Smooth muscle cell (in vitro differentiated cells): ENCODE data around the gene GTPBP3. TPM values are rescaled to one million over a fixed set of nuclear protein-coding genes. Genes with fewer than 3 reads are reported as not detected.

Experiments
- DNase-seq: peaks from one replicate; lab custom pipeline; 2025; ENCODE audit not compliant: unreplicated experiment; lab: John Stamatoyannopoulos, UW
- H2AFZ ChIP-seq: fragments of 200-600 bp; sonication (generic); 2 replicates; pipeline ENCODE4 v1.6.0; 2016; ENCODE audit warnings: antibody characterized with exemption, low read depth, mild to moderate bottlenecking
- H3F3A ChIP-seq: fragments of 200-600 bp; sonication (generic); 2 replicates; pipeline ENCODE4 v1.6.0; 2017; ENCODE audit warnings: antibody characterized with exemption, low read depth
- H3K27ac ChIP-seq: fragments of 200-600 bp; sonication (generic); 2 replicates; pipeline ENCODE4 v1.5.1; 2016; ENCODE audit warnings: low read depth, mild to moderate bottlenecking
- H3K27me3 ChIP-seq: fragments of 200-600 bp; sonication (generic); 2 replicates; pipeline ENCODE4 v1.6.1; 2016; ENCODE audit warnings: low read depth, mild to moderate bottlenecking
- H3K36me3 ChIP-seq: fragments of 200-600 bp; sonication (generic); 2 replicates; pipeline ENCODE4 v1.5.1; 2016; ENCODE audit warnings: low read depth
- H3K4me1 ChIP-seq: fragments of 200-600 bp; sonication (generic); 2 replicates; pipeline ENCODE4 v1.5.1; 2016; ENCODE audit warnings: low read depth
- H3K4me2 ChIP-seq: fragments of 200-600 bp; sonication (generic); 2 replicates; pipeline ENCODE4 v1.6.0; 2016; ENCODE audit warnings: mild to moderate bottlenecking
- H3K4me3 ChIP-seq: fragments of 200-600 bp; sonication (generic); 2 replicates; pipeline ENCODE4 v1.5.1; 2016; ENCODE audit warnings: mild to moderate bottlenecking
- H3K79me2 ChIP-seq: fragments of 200-600 bp; sonication (generic); 2 replicates; pipeline ENCODE4 v1.6.0; 2016; ENCODE audit warnings: low read depth, mild to moderate bottlenecking
- H3K9ac ChIP-seq: fragments of 200-600 bp; sonication (generic); 2 replicates; pipeline ENCODE4 v1.6.0; 2016; ENCODE audit warnings: low read depth
- H3K9me3 ChIP-seq: fragments of 200-600 bp; sonication (generic); replicated peaks from 2 replicates; pipeline ENCODE4 v1.5.1; 2016; ENCODE audit warnings: low read depth
- H4K20me1 ChIP-seq: fragments of 200-600 bp; sonication (generic); 2 replicates; pipeline ENCODE4 v1.6.0; 2016; ENCODE audit warnings: low read depth
- CTCF ChIP-seq: fragments of 200-600 bp; sonication (generic); IDR thresholded peaks from 2 replicates; pipeline ENCODE4 v1.5.1; 2017; ENCODE audit warnings: borderline replicate concordance, mild to moderate bottlenecking, antibody characterized with exemption; ENCODE audit not compliant: insufficient read depth, poor library complexity, severe bottlenecking
- WGBS: methylation state at CpG from one replicate; pipeline ENCODE4 v1.1.7; 2016; ENCODE audit warnings: low lambda C conversion rate; 5-methylcytosine and 5-hydroxymethylcytosine counted together
- polyA plus RNA-seq: library from polyadenylated mRNA; unstranded; fragments of >200 nt; fragmentation: Nextera tagmentation; extraction: Ambion mirVana; gene quantifications from 2 replicates; pipeline ENCODE4 v1.2.1, GENCODE V29; 2016
- total RNA-seq: library from RNA; depleted of rRNA; stranded (reverse); fragments of >200 nt; gene quantifications from 2 replicates; pipeline ENCODE4 v1.2.3, GENCODE V29; 2014

GTPBP3 gene
- total and polyA plus RNA-seq, 2 experiments from 2014 or later: 16.5 to 19.6 TPM

- Histone ChIP-seq H3F3A (no peaks in the 10 kb centered on the region), H3K9ac (no peak overlapping the region), H3K27ac (no peak overlapping the region), H3K9me3 (no peaks in the 10 kb centered on the region), H3K36me3 (no peaks in the 10 kb centered on the region), H3K79me2 (no peaks in the 10 kb centered on the region), H3K27me3 (no peaks in the 10 kb centered on the region), H3K4me2 (no peak overlapping the region), H3K4me3 (no peak overlapping the region), H4K20me1 (no peaks in the 10 kb centered on the region), H2AFZ (no peak overlapping the region), H3K4me1 (peaks cover 6% of the 10 kb centered on the region)
- 98% methylated on average over 15 of the region's 15 CpGs for WGBS
- TF ChIP-seq CTCF: no peak
- DNase-seq: no peak
These were observed 4.0 kb downstream of the GTPBP3 start for GRCh38 chr19:17341386-17341785.

- no peaks in the 10 kb centered on the region for H3K36me3 ChIP-seq
- H3K9me3 ChIP-seq: no peaks in the 10 kb centered on the region
- H3K27ac ChIP-seq: no peak overlapping the region
- WGBS: 96% methylated on average over 7 of the region's 7 CpGs
- no peak overlapping the region for H2AFZ ChIP-seq
- no peak for TF ChIP-seq CTCF
- no peak overlapping the region for H3K4me3 ChIP-seq
- H3K4me1 ChIP-seq: peaks cover 6% of the 10 kb centered on the region
- H3K27me3 ChIP-seq: no peaks in the 10 kb centered on the region
- H4K20me1 ChIP-seq: no peaks in the 10 kb centered on the region
- H3F3A ChIP-seq: no peaks in the 10 kb centered on the region
- no peak overlapping the region for H3K4me2 ChIP-seq
- no peaks in the 10 kb centered on the region for H3K79me2 ChIP-seq
- no peak overlapping the region for H3K9ac ChIP-seq
- DNase-seq: no peak
These were observed 4.5 kb downstream of the GTPBP3 start for GRCh38 chr19:17341845-17342244.

- TF ChIP-seq CTCF: peak; percentile 90
- Histone ChIP-seq H3K4me2 (peak overlapping the region; percentile 3), H3K36me3 (no peaks in the 10 kb centered on the region), H3K27me3 (no peaks in the 10 kb centered on the region), H4K20me1 (no peaks in the 10 kb centered on the region), H3K27ac (no peak overlapping the region), H3K9me3 (no peaks in the 10 kb centered on the region), H3K4me1 (peaks cover 5% of the 10 kb centered on the region), H3K9ac (no peak overlapping the region), H2AFZ (no peak overlapping the region), H3K4me3 (no peak overlapping the region), H3K79me2 (no peaks in the 10 kb centered on the region), H3F3A (no peaks in the 10 kb centered on the region)
- 23% methylated on average over 22 of the region's 24 CpGs for WGBS
- peak; percentile 38 for DNase-seq
These were observed 8.8 kb downstream of the GTPBP3 start for GRCh38 chr19:17346109-17346671.

GRCh38 chr19:17347361-17347760 is 10.0 kb downstream of the GTPBP3 start:
- Histone ChIP-seq H3K4me2 (no peak overlapping the region), H3K36me3 (no peaks in the 10 kb centered on the region), H3K79me2 (no peaks in the 10 kb centered on the region), H3K4me3 (no peak overlapping the region), H3K4me1 (peaks cover 5% of the 10 kb centered on the region), H3K9ac (no peak overlapping the region), H3K9me3 (no peaks in the 10 kb centered on the region), H2AFZ (no peak overlapping the region), H3F3A (no peaks in the 10 kb centered on the region), H4K20me1 (no peaks in the 10 kb centered on the region), H3K27ac (no peak overlapping the region), H3K27me3 (no peaks in the 10 kb centered on the region)
- TF ChIP-seq CTCF: no peak
- no peak for DNase-seq
- 56% methylated on average over 6 of the region's 6 CpGs for WGBS
